Stimulated activated CD4-positive, alpha-beta T cell treated with anti-CD3 and anti-CD28 coated beads, Interleukin-4, amount 100 ng/mL, for 1 hour (primary cell): ENCODE data around the gene CPED1.

Experiments
- DNase-seq: peaks from one replicate; pipeline ENCODE4 v3.0.0-alpha.2; 2020

The CPED1 gene

GRCh38 chr7:121331574-121331973 is 343.1 kb downstream of the CPED1 start:
- DNase-seq: no peak

GRCh38 chr7:121334376-121334775 is 345.9 kb downstream of the CPED1 start:
- no peak for DNase-seq

- DNase-seq: no peak
These were observed 346.6 kb downstream of the CPED1 start for GRCh38 chr7:121334875-121335648.

GRCh38 chr7:121336579-121336978 is 348.1 kb downstream of the CPED1 start:
- no peak for DNase-seq

- DNase-seq: no peak
These were observed 348.9 kb downstream of the CPED1 start for GRCh38 chr7:121337398-121337797.

- no peak for DNase-seq
These were observed 350.6 kb downstream of the CPED1 start for GRCh38 chr7:121339082-121339481.

- no peak for DNase-seq
These were observed 353.4 kb downstream of the CPED1 start for GRCh38 chr7:121341933-121342332.

GRCh38 chr7:121342631-121343030 is 354.1 kb downstream of the CPED1 start:
- DNase-seq: no peak

- DNase-seq: no peak
These were observed 354.8 kb downstream of the CPED1 start for GRCh38 chr7:121343302-121343701.

- no peak for DNase-seq
These were observed 355.6 kb downstream of the CPED1 start for GRCh38 chr7:121344093-121344492.

GRCh38 chr7:121344497-121344896 is 356.0 kb downstream of the CPED1 start:
- no peak for DNase-seq
